GM12878 (cell line): ENCODE measurements around the gene TESK2. TPM values are rescaled to one million over a fixed set of nuclear protein-coding genes. Genes with fewer than 3 reads are reported as not detected.

Source experiments
- ATAC-seq: fragments of 200-7000 bp; cut with Tn5 transposase; 3 replicates; pipeline ENCODE4 v1.9.1; 2020; ENCODE audit warnings: mild to moderate bottlenecking, moderate library complexity
- BruUV-seq: library from RNA; stranded (reverse); fragments of 400-500 nt; replicated peaks from 2 replicates; lab custom pipeline; 2021; lab: Mats Ljungman, UMichigan
- CTCF ChIA-PET: fragments of 300-600 bp; sonication (Branson Sonifier 250); formaldehyde crosslinking; extraction: SDS; loops from one replicate; lab custom pipeline; 2021; ENCODE audit warnings: inconsistent platforms; lab: Yijun Ruan, JAX
- POLR2A ChIA-PET: fragments of 350-600 bp; formaldehyde crosslinking; extraction: SDS; loops from one replicate; lab custom pipeline; 2021; ENCODE audit warnings: inconsistent platforms; lab: Charles Lee
- RAD21 ChIA-PET: fragments of 300-600 bp; sonication (Branson Sonifier 250); formaldehyde crosslinking; loops from one replicate; lab custom pipeline; 2023; ENCODE audit warnings: antibody characterized with exemption; ENCODE audit not compliant: unreplicated experiment; lab: Charles Lee
- SMC1A ChIA-PET: fragments of 300-600 bp; sonication (Branson Sonifier 250); formaldehyde crosslinking; loops from one replicate; lab custom pipeline; 2023; ENCODE audit not compliant: unreplicated experiment, uncharacterized antibody; lab: Charles Lee
- DNase-seq: peaks from one replicate; pipeline ENCODE4 v3.0.0-alpha.2; 2011; ENCODE audit warnings: low read depth, low spot score
- FAIRE-seq: peaks from 3 replicates; lab custom pipeline; 2011; peaks lifted over from hg19 to GRCh38; lab: Jason Lieb, UNC
- H2AFZ ChIP-seq: 2 replicates; pipeline ENCODE4 v1.6.0; 2011; ENCODE audit warnings: low read depth, low read length, control low read depth; ENCODE audit not compliant: control insufficient read depth
- H3K27ac ChIP-seq: 2 replicates; pipeline ENCODE4 v1.5.1; 2011; ENCODE audit warnings: control low read depth; ENCODE audit not compliant: control insufficient read depth, insufficient read depth
- H3K27me3 ChIP-seq, 2 experiments: replicated peaks in 1 of 2; 2 replicates each; pipeline versions ENCODE4 v1.6.0 to v1.6.1; 2011; ENCODE audit warnings: low read length in 1 of 2; ENCODE audit not compliant: control insufficient read depth in 2 of 2, insufficient read depth in 2 of 2
- H3K36me3 ChIP-seq, 2 experiments: 2 replicates each; pipeline ENCODE4 v1.5.1; 2011; ENCODE audit warnings: low read length in 1 of 2; ENCODE audit not compliant: control insufficient read depth in 2 of 2, insufficient read depth in 2 of 2
- H3K4me1 ChIP-seq: 2 replicates; pipeline ENCODE4 v1.6.1; 2011; ENCODE audit warnings: mild to moderate bottlenecking, low read length, moderate library complexity, mixed read lengths; ENCODE audit not compliant: control insufficient read depth, insufficient read depth
- H3K4me2 ChIP-seq: 2 replicates; pipeline ENCODE4 v1.6.0; 2011; ENCODE audit warnings: control low read depth; ENCODE audit not compliant: control insufficient read depth, insufficient read depth
- H3K4me3 ChIP-seq: fragments of 200-600 bp; sonication (generic); 2 replicates; pipeline ENCODE4 v1.5.1; 2016
- H3K79me2 ChIP-seq: 2 replicates; pipeline ENCODE4 v1.6.0; 2011; ENCODE audit warnings: low read length; ENCODE audit not compliant: control insufficient read depth, insufficient read depth
- H3K9ac ChIP-seq: 2 replicates; pipeline ENCODE4 v1.8.0; 2011; ENCODE audit warnings: low read length, control low read depth, mixed read lengths; ENCODE audit not compliant: control insufficient read depth, insufficient read depth
- H3K9me3 ChIP-seq: replicated peaks from 3 replicates; pipeline ENCODE4 v1.5.1; 2011; ENCODE audit warnings: mild to moderate bottlenecking, low read length; ENCODE audit not compliant: control insufficient read depth, insufficient read depth
- H4K20me1 ChIP-seq: 2 replicates; pipeline ENCODE4 v1.6.0; 2011; ENCODE audit not compliant: control insufficient read depth, insufficient read depth
- ELK1 ChIP-seq: IDR thresholded peaks from 2 replicates; pipeline ENCODE4 v1.6.1; 2012; ENCODE audit warnings: low read depth, low read length, improper control_type of control experiment
- ESRRA ChIP-seq: IDR thresholded peaks from 2 replicates; pipeline ENCODE4 v1.6.1; 2012; ENCODE audit warnings: mild to moderate bottlenecking, low read length, improper control_type of control experiment
- MEF2B ChIP-seq: fragments of 450-650 bp; IDR thresholded peaks from 2 replicates; pipeline ENCODE4 v1.6.1; 2018; ENCODE audit warnings: mild to moderate bottlenecking, moderate library complexity; ENCODE audit not compliant: partially characterized antibody, poor library complexity, severe bottlenecking
- MYC ChIP-seq: IDR thresholded peaks from 2 replicates; pipeline ENCODE4 v1.6.1; 2011; ENCODE audit warnings: mild to moderate bottlenecking, low read length, moderate library complexity, inconsistent platforms; ENCODE audit not compliant: insufficient read depth, insufficient replicate concordance, insufficient read length, severe bottlenecking
- PML ChIP-seq: IDR thresholded peaks from 2 replicates; pipeline ENCODE4 v1.6.1; 2012; ENCODE audit warnings: low read length, inconsistent platforms
- REST ChIP-seq: IDR thresholded peaks from 2 replicates; pipeline ENCODE4 v1.6.1; 2012; ENCODE audit warnings: mild to moderate bottlenecking, low read depth, low read length
- TCF12 ChIP-seq: IDR thresholded peaks from 2 replicates; pipeline ENCODE4 v1.6.1; 2011; ENCODE audit warnings: low read depth, mild to moderate bottlenecking, low read length
- TCF7 ChIP-seq: IDR thresholded peaks from 2 replicates; pipeline ENCODE4 v1.6.1; 2014; ENCODE audit warnings: antibody characterized with exemption, borderline replicate concordance
- ZBED1 ChIP-seq: IDR thresholded peaks from 2 replicates; pipeline ENCODE4 v1.6.1; 2016; ENCODE audit warnings: borderline replicate concordance
- ZNF217 ChIP-seq: fragments of 450-650 bp; IDR thresholded peaks from 2 replicates; pipeline ENCODE4 v1.6.1; 2017; ENCODE audit warnings: antibody characterized with exemption, mild to moderate bottlenecking
- WGBS: methylation state at CpG from one replicate; pipeline ENCODE4 v1.1.6; 2016; ENCODE audit warnings: low lambda C conversion rate; ENCODE audit not compliant: insufficient replicate concordance, insufficient coverage; ENCODE audit errors: missing lambda C conversion rate; 5-methylcytosine and 5-hydroxymethylcytosine counted together
- in situ Hi-C: fragments of 300-500 bp; cut with MboI; formaldehyde crosslinking; loops from 9 replicates; pipeline ENCODE4 v1.14.3; 2018; ENCODE audit warnings: mixed read lengths
- intact Hi-C: fragments of 100-400 bp; cut with micrococcal nuclease; formaldehyde crosslinking; loops from one replicate; pipeline ENCODE4 v1.14.2; 2022; ENCODE audit not compliant: unreplicated experiment
- polyA plus RNA-seq, 11 experiments: library from polyadenylated mRNA; depleted of rRNA in 4 of 11; unstranded in 6 of 11; stranded (reverse) in 5 of 11; fragments of >200 nt; fragmentation: Nextera tagmentation in 4 of 11; fragmentation: Illumina TruSeq in 1 of 11; extraction: Ambion mirVana in 4 of 11; extraction: Trizol in 1 of 11; gene quantifications; 1 replicate in 1 of 11; 2 replicates in 10 of 11; pipeline versions ENCODE4 v1.2.1 to v1.2.3, GENCODE V29; 2011 to 2016; ENCODE audit warnings: inconsistent platforms in 2 of 11, missing spikeins in 2 of 11, low read depth in 1 of 11
- total RNA-seq, 4 experiments: library from RNA; depleted of rRNA in 3 of 4; stranded (reverse); fragments of >200 nt in 3 of 4; fragmentation: Illumina TruSeq in 1 of 4; extraction: Trizol in 1 of 4; gene quantifications; 2 replicates each; pipeline versions ENCODE4 v1.2.1 to v1.2.3, GENCODE V29; 2013 to 2021

TESK2 gene
- total and polyA plus RNA-seq, 10 of the 15 experiments (the other 5 are each of a cell fraction or from before 2014, with no cell fraction given), result 2.2 to 10.0 (median 5.7) TPM

GRCh38 chr1:45448357-45448756, 42.6 kb downstream of the TESK2 start:
- Histone ChIP-seq H3K79me2 (no peaks in the 10 kb centered on the region), H3K4me1 (no peaks in the 10 kb centered on the region), H3K4me2 (no peak overlapping the region), H3K27ac (no peak overlapping the region), H3K9ac (no peak overlapping the region), H3K9me3 (no peaks in the 10 kb centered on the region), H4K20me1 (no peaks in the 10 kb centered on the region), H3K4me3 (no peak overlapping the region), H3K36me3 (no peaks in the 10 kb centered on the region), H3K27me3 (no peaks in the 10 kb centered on the region), H2AFZ (no peak overlapping the region)
- ChIA-PET POLR2A (interaction anchor here (0.6 kb wide), 2 partner anchors 50 to 78 kb away, joined by 4 to 5 read pairs; no protein-coding TSS in a partner anchor), RAD21 (interaction anchor here (0.8 kb wide), 1 partner anchor 451 kb away, joined by 3 read pairs; no protein-coding TSS in a partner anchor), CTCF (interaction anchor here (0.6 kb wide), 1 partner anchor 752 kb away, joined by 3 read pairs; no protein-coding TSS in a partner anchor), SMC1A (no interaction called here)
- no peak for ATAC-seq
- 100% methylated on average over 3 of the region's 3 CpGs for WGBS
- DNase-seq, result no peak
- intact Hi-C loops, result no loop called here
- no peak for TF ChIP-seq ESRRA
- TF ChIP-seq PML, result no peak
- no peak for TF ChIP-seq ZBED1
- TF ChIP-seq ELK1, result no peak
- no peak for TF ChIP-seq ZNF217
- no peak for TF ChIP-seq MEF2B
- no peak for TF ChIP-seq TCF12
- TF ChIP-seq TCF7, result no peak
- TF ChIP-seq MYC, result no peak
- no peak for TF ChIP-seq REST
- BruUV-seq, result no TSS peak
- in situ Hi-C loops, result no loop called here
- no peak for FAIRE-seq
